GM18499 (cell line): ENCODE data around the gene PLEKHG2.

Source experiments
- ATAC-seq: cut with Tn5 transposase; IDR thresholded peaks from one replicate; pipeline ENCODE4 v1.9.1; 2021; ENCODE audit warnings: moderate number of reproducible peaks; ENCODE audit not compliant: insufficient read depth, unreplicated experiment

Gene PLEKHG2

DNA sequence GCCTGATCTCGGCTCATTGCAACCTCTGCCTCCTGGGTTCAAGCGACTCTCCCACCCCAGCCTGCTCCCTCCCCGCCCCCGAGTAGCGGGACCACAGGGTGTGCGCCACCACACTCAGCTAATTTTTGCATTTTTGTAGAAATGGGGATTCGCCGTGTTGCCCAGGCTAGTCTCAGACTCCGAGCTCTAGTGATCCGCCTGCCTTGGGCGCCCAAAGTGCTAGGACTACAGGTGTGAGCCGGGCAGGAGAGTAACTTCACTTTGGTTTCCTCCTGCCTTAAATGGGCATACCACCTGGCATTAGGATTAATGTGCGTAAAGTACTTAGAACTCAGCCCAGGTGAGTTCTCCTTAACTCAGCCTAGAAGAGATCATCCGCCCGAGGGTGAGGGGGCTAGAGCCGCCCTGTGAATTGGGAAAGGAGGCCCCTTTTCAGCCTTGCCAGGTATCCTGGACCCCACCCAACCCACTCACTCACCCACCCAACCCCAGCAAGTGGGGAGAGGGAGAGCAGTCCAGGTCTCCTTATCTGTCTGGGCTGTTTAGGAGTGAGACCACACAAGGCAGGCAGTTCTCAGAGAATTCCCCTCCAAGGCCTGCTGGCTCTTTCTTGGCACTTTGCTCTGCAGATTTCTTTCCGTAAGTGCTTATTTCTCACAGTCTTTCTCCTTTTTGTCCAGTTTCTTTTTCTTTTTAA lies 7.1 kb upstream of the PLEKHG2 start:
- no peak for ATAC-seq

DNA sequence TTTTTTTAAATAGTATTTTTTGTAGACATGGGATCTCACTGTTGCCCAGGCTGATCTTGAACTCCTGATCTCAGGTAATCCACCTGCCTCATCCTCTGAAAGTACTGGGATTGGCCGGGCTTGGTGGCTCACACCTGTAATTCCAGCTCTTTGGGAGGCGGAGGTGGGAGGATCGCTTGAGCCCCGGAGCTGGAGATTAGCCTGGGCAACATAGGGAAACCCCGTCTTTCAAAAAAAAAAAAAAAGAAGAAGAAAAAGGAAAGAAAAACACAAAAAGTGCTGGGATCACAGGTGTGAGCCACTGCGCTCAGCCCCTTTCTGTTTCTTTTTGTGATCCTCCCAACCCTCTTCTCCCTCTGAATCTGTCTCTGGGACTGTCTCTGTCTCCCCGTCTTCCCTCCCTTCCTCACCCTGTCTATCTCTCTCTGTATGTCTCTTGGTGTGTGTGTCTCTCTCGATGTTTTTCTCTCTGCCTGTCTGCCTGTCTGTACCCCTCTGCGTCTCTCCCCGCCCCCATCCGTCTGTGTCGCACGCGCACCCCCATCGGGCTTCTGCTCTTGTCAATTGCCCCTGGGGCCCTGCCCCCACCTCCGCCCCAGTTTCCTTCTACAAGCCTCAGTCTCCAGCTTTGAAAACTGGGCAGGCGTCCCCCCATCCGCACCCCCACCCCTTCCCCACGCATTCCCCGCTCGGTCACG lies 6.4 kb upstream of the PLEKHG2 start:
- ATAC-seq, result no peak

DNA sequence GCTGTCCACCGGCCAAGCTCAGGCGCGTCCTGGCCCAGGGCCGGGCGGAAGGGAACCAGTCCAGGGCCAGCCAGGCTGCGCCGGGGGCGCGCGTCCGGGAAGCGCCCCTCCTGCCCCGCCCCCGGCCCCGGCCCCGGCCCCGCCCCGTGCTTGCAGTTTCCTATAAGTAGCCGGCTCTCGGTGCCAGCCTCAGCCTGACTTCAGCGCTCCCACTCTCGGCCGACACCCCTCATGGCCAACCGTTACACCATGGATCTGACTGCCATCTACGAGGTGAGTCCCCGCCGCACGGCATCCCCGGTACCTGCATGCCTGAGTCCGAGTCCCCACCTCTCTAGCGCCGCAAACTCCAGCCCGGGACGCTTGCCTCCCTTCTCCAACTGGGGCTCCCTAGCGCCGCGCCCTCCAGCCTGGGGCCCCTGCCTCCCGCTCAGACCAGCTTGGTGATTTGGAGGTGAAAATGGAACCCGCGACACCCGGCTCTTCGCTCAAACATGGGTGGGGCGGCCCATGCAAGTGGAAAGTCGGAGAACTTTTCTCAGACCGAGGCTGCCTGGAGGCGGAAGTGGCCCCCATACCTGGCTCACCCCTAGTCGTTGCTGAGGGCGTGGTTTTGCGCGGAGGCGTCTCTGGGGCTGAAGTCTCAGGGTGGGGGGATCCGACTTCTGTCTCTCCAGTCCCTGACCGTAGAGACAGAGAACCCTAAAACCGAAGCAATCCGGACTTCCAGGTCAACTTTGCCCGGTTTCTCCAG lies 5.6 kb upstream of the PLEKHG2 start, which contains the start of gene ZFP36:
Gene ZFP36 (plus strand): TSS at position 192 of the 754 bp plus-strand sequence. CDS start 58 bp downstream, at position 250.
- no peak for ATAC-seq

DNA sequence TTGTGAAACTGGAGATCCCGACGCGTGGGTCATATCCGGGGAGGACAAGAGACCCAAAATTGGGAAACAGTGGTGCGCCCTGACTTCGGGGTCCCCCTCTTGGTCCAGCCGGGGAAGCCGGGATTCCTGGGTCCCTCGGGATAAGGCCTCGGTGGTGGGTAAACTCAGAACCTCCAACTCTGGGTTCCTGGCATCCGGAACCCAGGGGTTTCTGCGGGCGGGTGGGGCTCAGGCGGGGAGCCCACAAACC lies 5.1 kb upstream of the PLEKHG2 start:
- no peak for ATAC-seq

DNA sequence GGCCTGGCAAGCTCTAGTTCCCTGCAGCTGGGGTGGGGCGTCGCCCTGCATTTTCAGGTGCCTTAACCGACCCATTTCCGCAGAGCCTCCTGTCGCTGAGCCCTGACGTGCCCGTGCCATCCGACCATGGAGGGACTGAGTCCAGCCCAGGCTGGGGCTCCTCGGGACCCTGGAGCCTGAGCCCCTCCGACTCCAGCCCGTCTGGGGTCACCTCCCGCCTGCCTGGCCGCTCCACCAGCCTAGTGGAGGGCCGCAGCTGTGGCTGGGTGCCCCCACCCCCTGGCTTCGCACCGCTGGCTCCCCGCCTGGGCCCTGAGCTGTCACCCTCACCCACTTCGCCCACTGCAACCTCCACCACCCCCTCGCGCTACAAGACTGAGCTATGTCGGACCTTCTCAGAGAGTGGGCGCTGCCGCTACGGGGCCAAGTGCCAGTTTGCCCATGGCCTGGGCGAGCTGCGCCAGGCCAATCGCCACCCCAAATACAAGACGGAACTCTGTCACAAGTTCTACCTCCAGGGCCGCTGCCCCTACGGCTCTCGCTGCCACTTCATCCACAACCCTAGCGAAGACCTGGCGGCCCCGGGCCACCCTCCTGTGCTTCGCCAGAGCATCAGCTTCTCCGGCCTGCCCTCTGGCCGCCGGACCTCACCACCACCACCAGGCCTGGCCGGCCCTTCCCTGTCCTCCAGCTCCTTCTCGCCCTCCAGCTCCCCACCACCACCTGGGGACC lies 4.6 kb upstream of the PLEKHG2 start:
- ATAC-seq, result no peak

DNA sequence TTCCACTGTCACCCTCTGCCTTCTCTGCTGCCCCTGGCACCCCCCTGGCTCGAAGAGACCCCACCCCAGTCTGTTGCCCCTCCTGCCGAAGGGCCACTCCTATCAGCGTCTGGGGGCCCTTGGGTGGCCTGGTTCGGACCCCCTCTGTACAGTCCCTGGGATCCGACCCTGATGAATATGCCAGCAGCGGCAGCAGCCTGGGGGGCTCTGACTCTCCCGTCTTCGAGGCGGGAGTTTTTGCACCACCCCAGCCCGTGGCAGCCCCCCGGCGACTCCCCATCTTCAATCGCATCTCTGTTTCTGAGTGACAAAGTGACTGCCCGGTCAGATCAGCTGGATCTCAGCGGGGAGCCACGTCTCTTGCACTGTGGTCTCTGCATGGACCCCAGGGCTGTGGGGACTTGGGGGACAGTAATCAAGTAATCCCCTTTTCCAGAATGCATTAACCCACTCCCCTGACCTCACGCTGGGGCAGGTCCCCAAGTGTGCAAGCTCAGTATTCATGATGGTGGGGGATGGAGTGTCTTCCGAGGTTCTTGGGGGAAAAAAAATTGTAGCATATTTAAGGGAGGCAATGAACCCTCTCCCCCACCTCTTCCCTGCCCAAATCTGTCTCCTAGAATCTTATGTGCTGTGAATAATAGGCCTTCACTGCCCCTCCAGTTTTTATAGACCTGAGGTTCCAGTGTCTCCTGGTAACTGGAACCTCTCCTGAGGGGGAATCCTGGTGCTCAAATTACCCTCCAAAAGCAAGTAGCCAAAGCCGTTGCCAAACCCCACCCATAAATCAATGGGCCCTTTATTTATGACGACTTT lies 3.9 kb upstream of the PLEKHG2 start:
- ATAC-seq, result no peak

DNA sequence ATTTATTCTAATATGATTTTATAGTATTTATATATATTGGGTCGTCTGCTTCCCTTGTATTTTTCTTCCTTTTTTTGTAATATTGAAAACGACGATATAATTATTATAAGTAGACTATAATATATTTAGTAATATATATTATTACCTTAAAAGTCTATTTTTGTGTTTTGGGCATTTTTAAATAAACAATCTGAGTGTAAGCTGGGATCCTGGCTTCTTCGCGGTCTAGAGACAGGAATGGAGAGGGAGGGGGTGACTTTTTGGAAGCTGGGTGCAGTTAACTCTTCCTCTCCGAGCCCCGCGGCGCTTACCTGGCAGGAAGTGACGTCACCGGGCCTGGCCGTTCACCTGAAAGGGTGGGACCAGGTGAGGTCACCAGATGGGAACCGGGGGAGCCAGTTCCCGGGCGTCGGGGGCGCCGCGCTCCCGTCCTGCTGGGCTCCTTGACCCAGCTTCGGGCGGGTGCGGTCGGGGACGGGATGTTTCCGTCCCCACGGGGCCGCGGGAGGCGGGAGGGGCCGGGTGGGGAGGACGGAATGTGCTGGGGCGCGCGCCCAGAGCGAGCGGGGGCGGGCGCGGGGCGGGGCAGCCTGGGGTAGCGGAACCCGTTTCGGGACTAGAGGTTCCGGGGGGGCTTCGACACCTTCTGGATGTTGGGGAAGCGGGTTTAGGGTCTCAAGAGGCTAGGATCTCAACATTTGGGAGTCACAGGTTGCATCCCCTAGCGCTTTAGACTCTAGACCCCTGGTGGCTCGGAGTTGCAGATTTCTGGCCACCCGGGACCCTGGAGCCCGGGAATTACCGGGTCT lies 3.1 kb upstream of the PLEKHG2 start:
- ATAC-seq, result no peak

DNA sequence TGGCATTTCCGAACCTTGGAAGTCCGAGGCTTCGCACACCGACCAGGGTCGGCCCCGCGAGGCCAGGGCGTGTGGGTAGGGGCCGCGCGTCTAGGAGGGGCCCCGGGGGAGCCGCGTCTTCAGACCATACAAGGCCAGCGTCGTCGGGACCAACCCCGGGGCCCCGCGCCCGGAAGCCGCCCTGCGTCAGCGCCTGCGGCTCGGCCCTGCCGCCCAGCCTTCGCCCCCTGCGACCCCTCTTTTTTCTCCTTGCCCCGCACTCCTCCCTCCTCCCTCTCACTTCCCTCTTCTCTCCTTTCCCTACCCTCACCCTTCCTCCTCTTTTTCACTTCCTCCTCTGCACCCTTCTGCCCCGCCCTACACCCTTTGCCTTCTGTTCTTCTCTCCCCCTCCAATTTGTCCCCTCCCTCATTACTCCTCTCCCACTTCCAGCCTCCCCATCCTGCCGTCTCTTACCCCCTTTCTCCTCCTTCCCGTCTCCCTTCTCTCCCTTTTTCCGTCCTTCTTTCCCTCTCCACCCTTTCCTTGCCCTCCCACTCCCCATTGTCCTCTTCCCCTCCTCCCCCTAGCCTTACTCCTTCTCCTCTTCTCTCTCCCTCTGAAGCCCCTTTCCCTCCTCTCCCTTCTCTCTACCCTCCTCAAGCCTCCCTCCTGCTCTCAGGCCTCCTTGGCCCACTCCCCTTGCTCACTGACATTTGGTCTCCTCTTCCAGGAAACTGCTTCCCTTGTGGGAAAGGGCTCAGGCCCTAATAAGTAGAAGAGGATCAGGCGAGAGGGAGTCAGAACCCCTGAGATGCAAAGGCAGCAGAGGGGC lies 2.2 kb upstream of the PLEKHG2 start:
- ATAC-seq, result no peak

DNA sequence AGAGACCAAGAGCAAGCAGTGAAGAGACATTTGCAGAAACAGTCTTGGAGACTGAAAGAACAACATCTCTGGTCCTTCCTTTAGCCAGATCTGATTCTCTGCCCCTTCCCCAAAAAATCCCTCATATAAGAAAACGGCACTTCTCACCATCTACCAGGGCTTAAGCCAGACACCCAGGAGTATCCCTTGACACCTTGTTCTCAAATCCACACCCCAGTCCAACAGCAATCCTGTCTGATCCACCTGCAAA lies 1.7 kb upstream of the PLEKHG2 start:
- ATAC-seq, result no peak

DNA sequence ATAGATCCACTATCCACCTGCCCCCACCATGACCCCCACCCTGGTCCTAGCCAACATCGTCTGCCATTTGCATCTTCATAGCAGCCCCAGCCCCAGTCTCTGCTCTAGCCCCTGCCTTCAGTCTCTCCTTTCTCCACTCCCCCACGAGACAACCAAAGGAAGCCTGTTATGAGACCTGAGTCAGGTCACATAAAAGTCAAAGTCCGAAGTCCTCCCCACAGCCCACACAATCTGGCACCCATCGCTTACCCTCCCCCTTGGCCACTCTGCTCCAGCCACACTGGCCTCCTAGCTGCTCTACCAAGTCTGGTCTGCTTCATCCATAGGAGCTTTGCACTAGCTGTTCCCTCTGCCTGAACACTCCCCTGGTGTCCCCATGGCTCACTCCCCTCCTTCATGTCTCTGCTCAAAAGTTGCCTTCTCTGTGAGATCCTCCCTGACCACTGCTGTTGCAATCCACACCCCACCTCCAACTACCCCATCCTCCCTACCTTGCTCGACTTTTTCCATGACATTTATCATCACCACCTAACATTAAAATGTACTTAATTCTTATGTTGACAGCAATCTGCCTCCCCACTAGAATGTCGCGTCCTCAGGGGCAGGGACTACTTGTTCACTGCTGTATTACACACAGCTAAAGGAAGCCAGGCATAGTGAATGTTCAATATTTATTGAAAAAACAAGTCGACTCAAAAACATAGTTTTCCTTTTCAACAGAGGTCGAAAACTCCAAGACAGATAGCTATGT lies 1.2 kb upstream of the PLEKHG2 start:
- no peak for ATAC-seq

DNA sequence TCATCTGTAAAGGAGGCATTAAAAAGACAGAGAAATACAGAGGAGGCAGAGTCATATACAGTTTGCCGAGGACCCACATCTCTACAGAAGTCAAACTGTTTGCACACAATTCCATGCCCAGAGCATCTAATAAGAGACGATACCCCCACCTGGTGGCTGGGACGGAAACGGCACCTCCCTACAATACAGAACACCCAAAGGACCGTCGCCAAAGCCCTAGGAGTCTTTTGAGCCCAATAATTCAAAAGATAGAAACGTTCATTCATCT lies 703 bp upstream of the PLEKHG2 start:
- ATAC-seq, result peak; percentile 28

DNA sequence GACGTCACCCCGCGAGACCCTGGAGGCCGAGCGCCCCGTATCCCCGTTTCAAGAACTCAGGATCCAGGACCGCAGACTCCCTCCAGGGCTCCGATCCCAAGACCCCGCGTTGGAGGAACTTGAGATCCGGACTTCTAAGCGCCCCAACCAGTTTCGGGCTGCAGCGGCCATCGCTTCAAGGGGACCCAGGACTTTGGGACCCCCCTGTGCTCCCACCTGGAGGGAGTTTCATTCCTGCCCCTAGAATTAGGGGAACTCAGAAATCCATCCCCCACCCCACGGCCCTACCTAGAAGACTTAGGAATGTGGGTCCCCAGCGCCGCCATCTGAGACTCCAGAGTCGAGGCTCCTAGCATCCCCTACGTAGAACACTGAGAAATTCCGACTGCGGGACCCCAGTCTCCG lies 400 bp downstream of the PLEKHG2 start:
- no peak for ATAC-seq

DNA sequence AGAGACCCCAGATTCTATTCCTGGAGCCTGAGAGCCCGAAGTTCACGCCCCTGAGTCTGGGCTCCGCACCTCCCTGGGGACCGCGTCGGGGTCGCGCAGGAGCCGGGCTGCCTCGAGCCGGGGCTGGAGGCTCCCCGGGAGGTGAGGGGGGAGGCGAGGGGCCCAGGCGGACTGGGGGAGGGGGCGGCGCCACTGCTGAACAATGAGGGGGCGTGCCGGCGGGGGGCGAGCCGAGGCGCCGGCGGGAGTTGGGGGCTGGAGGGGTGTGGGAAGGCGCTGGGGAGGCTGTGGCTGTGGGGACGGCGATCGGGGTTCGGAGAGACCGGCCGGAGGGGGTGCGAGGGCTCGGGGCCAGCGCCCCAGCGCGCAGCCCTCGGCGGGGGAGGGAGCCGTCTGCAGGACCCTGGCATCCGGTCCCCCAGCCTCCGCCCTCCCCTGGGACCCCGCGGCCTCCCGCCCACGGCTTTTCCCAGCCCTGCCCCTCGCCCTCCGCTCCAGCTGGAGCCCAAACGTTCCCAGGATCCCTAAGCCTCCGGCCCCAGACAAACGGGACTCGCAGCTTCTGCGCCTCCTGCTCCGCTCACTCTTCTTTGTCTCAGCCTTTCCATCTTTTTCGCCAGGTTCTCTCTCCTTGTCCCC lies 922 bp downstream of the PLEKHG2 start:
- no peak for ATAC-seq

DNA sequence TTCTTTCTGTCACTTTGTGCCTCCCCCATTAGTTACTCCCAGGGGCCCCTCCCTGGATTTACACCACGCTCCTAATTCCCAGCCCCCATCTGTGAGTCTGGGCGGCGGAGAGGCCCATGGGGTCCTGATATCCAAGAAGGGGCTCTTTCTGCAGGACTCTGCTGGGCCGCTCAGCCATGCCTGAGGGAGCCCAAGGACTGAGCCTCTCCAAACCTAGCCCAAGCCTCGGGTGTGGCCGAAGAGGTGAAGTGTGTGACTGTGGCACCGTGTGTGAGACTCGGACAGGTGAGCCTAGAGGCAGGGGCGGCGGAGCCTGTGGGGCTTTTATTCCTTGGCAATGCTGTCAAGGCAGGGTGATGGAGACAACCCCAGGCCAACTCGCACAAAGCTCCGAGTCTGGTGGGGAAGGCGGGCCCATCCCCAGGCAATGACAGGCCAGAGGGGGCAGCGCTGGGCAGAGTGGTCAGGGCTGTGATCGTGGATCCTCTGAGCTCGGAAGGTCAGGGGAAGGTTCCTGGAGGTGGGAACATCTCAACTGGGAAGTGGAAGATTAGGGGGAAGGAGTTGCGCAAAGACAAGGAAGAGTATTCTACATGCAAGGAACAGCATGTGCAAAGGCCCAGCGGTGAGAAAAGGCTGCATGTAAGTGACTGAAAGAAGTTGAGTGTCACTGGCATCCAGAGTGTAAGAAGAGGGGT lies 1.6 kb downstream of the PLEKHG2 start:
- ATAC-seq, result no peak

DNA sequence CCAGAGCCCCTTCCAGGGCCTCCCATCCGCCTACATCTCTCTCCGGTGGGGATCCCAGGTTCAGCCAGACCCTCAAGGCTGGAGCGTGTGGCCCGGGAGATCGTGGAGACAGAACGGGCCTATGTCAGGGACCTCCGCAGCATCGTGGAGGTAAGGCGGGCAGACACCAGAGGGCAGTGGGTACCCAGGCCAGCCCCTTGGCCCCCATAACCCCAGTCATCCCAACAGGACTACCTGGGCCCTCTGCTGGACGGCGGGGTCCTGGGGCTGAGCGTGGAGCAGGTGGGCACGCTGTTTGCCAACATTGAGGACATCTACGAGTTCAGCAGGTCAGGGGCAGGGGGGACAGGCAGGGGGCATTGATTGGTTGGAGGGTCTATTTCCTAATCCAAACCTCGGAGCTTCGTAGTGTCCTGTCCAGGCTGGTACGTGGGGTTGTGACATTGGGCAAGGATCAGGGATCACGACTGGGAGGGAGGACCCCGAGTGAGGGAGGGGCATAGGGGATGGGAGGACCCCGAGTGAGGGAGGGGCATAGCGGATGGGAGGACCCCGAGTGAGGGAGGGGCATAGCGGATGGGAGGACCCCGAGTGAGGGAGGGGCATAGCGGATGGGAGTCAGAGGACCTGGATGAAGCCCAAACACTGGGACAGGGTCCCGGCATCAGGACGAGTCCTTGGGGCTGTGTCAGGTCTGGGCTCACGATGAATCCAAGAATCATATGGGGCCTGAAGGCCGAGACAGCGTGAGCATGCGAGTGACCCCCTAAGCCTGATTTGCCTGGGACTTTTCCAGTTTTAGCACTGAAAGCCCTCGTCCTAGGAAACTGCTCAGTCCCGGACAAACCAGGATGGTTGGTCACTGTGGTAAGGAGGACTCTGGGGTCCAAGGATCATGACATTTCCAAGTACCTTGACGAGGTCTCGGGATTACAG lies 2.9 kb downstream of the PLEKHG2 start:
- ATAC-seq, result no peak
